HG03159 (cell line): ENCODE measurements around the gene HMGCS2.

ENCODE experiments used
- ATAC-seq: cut with Tn5 transposase; IDR thresholded peaks from one replicate; pipeline ENCODE4 v1.9.1; 2021; ENCODE audit warnings: mild to moderate bottlenecking, moderate library complexity; ENCODE audit not compliant: unreplicated experiment

The HMGCS2 gene

DNA sequence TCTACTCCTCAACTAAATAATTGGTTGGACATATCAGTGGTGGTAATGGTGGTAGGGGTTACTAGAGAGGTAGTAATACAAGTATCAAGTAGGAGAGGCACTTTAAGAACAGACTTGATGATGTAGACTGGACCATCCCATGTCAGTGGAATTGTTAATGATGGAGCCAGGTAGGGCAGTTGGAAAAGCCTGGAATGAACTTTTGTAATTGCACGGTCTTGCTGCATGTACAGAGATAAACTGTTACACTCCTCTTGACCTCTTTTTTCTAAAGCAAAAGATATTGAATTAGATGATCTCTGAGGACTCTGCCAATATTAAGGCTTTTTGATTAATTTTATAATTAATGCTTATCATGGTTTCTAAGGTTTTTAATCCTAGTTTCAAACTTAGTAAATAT lies 5.8 kb downstream of the HMGCS2 start:
- no peak for ATAC-seq

DNA sequence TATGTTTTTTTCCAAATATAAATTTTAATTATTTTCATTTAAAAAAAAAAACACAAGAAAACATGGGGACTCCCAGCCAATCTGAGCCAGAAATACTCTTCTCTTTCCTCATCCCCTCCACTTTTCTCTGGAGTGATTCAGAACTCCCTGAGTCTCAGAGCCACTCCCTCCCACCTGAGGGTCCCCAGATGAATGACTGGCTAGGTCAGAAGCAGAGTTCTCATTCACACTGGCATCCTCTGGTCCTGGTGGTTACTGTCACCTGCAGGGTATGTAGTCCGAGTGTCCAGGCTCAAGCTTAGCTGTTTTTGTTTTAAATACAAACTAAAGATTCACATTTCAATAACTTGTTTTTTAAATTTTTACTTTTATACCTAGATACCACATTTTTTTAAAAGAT lies 6.3 kb downstream of the HMGCS2 start:
- ATAC-seq = no peak

DNA sequence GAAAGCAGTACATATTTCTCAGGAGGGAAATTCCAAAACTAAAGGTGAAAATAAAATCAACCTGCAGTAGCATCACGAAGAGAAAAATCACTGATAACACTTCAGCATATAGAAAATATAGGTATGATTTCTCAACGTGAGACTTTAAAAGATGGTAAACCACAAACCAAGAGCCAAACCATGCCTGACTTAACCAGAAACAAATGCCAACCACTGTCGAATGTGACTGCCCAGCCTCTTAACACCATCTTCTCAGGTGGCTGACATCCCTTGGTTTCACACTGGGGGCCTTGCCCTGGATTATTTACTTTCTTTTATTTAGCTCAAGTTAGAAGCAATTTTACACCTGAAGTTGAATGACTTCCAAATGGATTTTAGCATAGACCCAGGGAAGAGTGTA lies 10.1 kb downstream of the HMGCS2 start:
- no peak for ATAC-seq

DNA sequence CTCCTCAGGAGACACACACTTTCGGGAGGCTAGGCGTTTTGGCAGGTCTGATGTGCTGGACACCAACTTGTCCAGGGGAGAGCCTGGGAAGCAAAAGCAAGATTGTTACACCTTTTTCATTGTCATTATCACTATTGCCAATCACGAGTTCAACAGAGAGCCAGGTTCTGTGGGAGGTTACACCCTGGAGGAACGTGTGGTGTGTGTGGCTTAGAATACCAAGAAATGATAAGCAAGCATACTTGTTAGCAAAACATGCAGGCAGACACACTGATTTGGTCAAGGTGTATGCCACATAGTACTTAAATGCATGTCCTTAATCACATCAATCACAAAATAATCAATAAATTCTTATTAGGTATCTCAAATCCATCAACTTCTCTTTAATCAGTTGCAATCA lies 16.1 kb downstream of the HMGCS2 start:
- ATAC-seq = no peak

DNA sequence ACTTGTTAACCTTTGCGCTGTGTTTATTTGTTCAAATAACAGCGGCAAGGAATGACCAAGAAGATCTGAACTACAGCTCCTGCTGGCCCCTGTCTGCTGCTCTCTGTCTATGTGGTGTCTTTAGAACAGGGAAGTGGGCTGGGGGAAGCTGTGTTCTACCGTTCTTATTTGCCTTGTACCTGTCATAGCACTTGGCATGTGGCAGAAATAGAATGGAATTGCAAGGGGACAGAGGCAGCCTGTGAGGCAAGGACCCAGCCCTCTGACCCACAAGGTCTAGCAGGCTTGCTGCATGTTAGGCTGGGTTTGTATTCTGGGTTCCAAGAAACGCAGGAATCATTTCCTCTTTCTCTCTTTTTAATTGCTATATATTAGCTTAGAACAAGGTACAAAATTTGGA lies 20.7 kb downstream of the HMGCS2 start:
- no peak for ATAC-seq

DNA sequence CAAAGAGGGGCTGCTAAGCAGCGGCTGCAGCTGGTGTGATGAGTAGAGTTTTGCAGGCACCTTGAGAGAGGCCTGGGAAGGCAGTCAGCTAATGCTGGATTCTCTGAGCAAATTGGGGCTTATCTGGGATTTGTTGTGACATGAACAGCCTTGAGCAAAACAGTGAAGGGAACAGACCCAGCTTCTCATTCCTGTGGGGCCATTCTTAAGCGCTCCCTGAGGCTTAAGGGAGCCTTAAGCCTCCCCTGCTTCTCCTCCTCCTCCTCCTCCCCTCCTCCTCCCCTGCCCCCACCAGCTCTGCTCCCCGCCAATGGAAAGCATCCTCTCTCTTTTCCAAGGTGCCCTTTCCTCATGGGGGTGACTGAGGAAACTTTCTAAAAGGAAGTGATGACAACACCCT lies 21.3 kb downstream of the HMGCS2 start:
- ATAC-seq = no peak

DNA sequence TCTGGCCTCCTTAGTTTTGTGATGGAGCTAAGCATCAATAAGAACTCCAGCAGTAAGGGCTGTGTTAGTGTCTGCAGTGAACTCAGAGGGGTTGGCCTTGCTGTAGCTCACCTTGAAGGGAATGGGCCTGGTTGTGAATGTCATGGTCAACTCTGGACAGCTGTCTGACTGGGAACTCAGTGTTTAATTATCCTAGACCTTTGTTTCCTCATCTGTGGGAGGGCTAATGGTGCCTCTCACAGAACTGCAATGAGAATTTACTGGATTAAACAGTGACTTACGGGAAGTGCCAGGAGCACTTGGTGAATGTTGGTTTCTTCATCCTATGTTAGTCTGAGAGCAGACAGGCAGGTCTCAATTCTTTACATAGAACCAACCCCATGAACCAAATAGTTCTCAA lies 23.7 kb downstream of the HMGCS2 start:
- no peak for ATAC-seq

DNA sequence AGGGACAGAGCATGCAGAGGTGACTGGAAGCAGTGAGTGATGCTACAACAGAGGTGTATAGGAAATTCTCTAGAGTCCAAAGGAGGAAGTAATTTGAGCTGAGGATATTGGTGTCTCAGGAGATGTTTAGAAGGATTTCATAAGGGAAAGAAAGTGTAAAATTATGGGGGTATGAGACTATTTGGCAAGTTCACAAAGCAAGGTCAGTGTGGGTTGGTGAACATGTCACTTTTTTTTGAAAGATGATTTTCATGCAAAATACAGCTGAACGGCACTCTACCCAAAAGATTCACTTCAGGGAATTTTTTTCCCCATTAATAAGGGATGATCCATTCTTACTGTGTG lies 24.1 kb downstream of the HMGCS2 start:
- no peak for ATAC-seq

DNA sequence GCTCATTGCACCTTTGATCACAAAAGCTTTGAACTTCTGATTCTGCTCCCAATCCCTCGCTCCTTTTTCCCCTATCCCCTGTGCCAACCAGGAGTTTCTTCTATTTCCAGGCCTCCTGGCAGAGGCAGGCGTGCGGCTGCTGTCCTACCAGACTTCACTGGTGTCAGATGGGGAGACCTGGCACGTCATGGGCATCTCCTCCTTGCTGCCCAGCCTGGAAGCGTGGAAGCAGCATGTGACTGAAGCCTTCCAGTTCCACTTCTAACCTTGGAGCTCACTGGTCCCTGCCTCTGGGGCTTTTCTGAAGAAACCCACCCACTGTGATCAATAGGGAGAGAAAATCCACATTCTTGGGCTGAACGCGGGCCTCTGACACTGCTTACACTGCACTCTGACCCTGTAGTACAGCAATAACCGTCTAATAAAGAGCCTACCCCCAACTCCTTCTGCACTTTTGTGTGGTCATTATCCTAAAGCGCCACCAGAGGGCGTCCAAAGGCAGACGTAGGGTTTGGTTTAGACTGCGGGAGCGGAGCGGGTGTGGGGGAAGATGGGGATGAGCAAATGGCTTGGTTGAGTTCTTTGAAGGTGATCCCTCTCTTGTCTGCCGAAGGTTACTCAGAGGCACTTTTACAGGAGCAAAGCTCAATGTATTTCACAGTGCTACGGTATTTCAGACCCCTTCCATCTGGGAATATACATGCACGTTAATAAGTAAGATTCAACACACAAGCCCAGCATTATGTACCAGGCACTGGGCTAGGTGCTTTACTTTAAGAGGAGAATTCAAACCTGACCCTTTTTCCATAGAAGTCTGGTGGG lies 24.7 kb downstream of the HMGCS2 start:
- peak; percentile 81 for ATAC-seq

DNA sequence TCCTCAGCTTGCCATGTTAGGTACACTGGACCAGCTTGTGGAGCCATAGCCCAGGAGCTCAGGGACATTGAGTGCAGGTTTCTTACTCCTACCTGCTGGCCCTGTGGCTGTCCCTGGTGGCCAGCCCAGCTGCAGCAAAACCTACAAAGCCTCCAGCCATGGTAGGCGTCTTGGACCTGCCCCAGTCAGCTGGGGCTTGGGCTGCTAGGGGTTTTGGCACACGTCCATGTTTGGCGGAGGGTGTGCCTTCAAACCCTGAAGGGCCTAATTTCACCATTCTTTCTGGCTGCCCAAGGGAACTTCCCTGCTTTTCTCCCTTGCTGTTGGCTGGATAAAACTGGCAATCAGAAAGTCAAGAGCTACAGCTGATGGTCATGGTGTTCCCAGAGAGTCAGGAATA lies 25.4 kb downstream of the HMGCS2 start:
- ATAC-seq = no peak

DNA sequence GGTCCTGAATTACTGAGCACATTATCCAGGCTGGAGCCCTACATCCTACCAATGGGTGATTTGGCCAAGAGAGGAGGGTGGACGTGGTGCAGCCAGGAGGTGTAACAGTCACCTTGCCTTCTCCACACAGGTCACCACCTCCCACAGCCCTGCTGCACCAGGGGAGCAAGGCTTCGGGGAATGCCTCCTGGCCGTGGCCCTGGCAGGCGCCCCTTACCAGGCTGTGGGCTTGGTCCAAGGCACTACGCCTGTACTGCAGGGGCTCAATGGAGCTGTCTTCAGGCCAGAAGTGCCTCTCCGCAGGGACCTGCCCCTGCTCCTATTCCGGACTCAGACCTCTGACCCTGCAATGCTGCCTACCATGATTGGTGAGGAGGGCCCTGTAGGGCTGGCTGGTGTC lies 26.0 kb downstream of the HMGCS2 start:
- ATAC-seq = no peak

DNA sequence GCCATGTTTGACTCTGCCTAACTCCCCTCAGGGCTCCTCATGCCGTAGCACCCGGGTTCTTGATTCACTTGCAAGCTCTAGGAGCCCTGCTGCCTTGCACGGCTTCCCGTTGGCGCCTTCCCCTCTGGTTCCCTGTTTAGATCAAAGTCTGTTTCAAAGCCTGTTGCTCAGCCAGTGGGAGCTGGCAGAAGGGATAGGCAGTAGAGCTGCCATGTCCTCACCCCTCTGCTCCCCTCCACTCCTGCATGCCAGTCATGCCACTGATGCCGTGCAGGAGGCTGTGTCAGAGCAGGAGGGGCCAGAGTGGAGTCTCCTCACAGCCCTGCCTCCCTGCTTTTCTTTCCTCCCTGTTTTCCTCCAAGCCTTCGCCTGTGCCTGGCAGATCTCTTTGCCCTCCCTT lies 26.5 kb downstream of the HMGCS2 start:
- no peak for ATAC-seq

DNA sequence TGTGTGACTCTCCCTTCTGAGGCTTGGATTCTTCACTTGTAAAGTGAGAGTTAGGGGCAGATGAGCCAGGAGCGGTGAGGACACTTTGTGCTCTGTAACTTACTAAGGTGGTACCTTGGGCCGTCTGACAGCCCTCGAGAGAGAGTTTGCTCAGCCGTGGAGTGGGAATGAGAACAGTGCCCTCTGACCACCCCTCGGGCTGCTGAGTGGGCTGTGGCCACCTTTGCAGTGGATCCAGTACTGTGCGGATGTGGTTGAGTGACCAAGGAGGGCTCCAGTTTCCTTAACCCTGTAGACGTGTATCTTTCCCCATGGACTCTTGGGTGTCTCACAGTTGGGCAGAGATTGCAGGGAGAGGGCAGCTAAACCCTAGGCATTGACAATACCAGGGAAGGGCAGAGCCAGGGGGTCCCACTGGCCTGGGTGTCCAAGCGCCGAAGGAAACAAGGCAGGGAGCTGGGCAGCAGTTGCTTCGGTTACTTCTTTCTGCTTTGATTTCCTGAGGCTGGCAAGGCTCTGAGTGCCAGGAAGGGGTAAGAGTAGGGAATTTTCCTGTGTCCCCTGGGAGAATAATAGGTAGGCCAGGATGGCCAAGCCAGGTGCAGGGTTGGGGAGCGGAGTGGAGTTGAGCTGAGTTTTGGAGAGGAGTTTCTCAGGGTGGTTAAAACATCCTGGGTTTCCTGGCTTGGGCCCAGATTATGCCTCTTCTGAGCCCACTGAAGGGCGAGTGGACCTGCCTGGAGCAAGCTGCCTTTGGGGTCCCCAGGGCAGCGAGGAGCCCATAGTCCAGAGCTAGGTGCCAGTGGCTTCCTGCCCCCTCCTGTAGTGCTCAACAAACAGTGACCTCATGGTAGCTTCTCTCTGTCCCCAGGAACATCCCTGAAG lies 27.6 kb downstream of the HMGCS2 start:
- ATAC-seq = no peak

DNA sequence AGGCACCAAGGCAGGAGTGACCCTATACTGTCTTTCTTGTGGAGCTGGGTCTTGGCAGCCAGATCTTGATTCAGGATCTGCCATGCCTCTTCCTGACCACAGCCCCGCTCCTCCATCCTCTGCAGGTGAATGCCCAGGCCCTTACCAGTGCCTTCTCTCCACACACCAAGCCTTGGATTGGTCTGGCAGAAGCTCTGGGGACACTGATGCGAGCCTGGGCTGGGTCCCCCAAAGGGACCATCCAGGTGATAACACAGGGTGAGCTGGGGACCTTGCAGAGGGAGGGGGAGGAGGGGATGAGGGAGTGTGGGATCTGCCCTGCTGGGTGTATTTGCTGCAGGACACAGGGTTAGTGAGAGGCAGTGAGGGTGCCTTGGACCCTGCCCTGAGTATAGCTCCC lies 28.4 kb downstream of the HMGCS2 start:
- ATAC-seq = no peak

DNA sequence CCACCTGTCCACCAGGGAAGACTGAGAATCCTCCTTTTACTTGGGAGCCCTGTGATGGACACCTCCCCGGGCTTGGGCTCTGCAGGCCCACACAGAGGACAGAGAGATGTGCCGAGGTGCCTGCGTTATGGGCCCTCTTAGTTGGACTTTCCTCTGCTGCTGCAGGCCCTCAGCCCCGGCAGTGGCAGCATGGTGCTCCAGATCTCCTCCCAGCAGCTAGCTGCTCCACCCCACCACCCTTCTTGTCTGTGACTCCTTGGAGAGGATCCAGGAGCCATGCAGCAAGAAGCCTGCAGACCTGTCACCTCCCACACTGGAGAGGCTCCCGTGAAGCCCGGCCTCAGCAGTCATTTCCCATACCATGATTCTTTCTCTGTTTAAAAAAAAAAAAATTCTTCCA lies 29.6 kb downstream of the HMGCS2 start:
- ATAC-seq = no peak

DNA sequence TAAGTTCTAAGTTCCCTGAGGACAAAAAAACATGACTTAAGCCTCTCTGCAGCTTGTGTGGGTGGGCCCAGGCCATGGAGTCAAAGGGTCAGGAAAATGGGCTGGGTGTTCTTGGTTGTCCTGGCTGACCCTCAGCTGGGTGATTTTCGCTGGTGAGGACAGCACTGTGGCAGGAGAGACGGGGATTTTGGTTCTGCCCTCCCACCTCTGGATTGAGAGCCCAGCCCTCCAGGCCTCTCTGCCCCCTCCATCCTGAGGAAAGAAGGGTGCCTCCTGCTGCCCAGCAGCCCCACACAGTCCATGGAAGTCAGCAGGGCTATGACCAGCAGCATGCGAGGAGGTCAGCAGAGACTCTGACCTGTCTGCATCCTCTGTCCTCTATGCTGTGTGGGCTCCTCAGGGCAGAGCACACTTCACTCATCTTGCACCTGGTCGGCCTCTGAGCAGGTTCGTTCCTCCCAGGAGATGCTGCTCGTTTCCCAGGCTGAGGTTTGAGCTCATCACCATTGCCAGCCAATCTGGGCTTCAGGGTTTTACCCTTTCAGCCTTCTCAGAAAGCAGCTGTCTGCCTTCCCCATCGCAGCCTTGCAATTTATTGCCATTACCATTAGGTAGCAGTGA lies 30.5 kb downstream of the HMGCS2 start:
- ATAC-seq = no peak

DNA sequence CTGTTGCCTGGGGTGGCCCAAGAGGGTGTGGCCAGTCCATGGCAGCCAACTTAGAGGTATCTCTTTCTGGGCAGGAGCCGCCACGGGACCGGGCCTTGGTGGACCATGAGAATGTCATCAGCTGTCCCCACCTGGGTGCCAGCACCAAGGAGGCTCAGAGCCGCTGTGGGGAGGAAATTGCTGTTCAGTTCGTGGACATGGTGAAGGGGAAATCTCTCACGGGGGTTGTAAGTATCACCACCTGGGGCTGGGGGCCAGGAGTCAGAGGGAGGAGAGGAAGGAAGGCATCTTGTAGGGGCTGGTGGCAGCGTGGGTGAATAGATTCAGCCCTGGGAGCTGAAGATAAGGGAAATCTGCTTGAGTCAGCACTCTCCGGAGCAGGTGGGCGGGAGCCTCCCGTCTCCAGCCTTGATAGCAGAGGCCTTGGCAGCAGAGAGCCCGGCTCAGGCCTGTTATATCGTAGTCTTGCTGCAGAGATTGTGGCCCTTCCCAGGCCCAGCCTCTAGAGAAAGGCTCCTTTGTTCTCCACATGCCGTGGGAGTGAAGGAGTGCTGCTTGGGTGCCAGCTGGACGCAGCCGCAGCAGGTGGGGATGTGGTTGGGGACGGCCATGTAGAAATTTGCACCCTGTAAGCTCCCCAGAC lies 31.5 kb downstream of the HMGCS2 start:
- ATAC-seq = no peak

DNA sequence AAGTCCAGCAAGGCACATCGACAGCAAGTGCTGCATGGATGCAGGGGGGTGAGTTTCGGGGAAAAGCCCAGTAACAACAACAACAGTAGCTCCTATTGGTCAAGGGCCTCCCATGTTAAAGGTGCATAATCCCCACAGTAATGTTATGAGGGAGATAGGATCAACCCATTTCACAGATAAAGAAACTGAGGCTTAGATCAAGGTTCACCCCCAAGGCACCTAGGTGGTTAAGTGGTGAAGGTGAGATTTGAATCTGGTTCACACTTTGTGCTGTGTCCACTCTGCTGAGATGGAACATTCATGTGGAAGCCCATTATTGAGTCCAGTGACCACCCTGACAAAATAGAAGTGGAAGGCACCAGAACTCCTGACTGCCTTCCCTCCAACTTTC lies 32.1 kb downstream of the HMGCS2 start:
- ATAC-seq = no peak

DNA sequence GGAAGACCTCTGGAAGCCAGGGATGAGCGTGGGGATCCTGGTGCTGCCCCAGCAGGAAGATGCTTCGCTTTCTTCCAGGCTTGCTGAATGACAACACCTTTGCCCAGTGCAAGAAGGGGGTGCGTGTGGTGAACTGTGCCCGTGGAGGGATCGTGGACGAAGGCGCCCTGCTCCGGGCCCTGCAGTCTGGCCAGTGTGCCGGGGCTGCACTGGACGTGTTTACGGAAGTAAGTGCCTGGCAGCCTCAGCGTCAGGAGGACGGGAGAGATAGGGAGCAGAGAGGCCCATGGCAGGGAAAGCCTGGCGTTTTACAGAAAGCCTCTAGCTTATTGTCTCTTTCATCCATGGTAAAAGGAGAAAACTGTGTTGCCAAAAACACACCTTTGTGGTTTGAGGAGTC lies 33.5 kb downstream of the HMGCS2 start:
- no peak for ATAC-seq

DNA sequence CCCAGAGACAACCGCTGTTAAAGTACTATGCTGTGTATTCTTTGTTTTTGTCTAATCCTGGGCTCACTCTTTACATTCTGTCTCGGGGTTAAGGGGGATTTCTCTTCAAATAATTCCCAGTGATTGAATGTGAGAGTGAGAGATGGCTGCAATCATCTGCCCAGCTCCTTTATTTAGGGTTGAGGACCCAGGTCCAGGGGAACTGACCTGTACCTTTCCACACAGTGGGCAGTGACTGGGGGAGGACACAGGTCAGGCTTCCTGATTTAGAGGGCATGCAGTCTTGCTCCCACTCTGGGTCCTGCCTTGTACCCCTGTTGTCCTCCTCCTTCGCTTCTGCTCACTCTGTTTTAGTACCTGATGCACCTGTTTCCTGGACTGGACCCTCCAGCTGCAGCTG lies 35.0 kb downstream of the HMGCS2 start:
- no peak for ATAC-seq

DNA sequence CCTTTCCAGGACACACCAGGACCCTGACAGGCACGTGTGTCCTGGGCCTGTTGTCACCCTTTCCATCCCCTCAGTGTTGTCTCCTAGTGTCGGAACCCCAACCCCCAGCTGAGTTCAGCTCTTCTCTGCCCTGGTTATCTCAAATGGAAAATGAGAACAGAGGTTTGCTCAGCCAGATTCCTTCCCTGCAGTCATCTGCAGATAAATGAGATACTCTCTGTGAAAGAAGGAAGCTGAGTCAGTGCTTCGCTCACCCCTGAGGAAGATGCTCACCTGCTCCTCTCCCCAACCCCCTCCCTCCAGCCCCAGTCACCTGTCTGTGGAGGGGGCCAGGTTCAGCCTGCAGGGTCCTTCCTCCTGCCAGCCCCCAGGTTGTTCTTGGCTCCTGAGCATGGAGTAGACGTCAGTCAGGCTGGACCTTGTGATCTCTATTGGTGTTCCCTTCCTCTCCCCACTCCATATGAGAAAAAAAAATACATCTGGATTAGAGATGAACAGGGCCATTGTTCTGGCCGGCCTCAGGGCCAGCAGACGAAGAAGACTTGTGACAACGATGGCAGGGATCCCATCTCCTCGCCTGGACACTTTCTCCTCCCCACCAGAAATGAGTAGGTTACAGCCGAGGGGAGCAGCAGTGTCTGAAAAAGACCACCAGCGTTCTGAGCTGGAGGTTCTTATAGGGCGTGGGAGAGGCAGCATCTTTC lies 36.1 kb downstream of the HMGCS2 start:
- no peak for ATAC-seq
